H9 (cell line): ENCODE data around the gene SCN8A. TPM values are rescaled to one million over a fixed set of nuclear protein-coding genes. Genes with fewer than 3 reads are reported as not detected.

Experiments used
- DNase-seq: peaks from one replicate; pipeline ENCODE4 v3.0.0-alpha.2; 2017
- H2AFZ ChIP-seq: one replicate; pipeline ENCODE4 v1.6.1; 2013; ENCODE audit warnings: mild to moderate bottlenecking, low read length, control low read depth, moderate library complexity
- H2AK5ac ChIP-seq: 2 replicates; pipeline ENCODE4 v1.6.1; 2013; ENCODE audit warnings: low read length, control low read depth, mixed read lengths; ENCODE audit not compliant: insufficient read length
- H2BK120ac ChIP-seq: one replicate; pipeline ENCODE4 v1.6.1; 2013; ENCODE audit warnings: low read depth, mild to moderate bottlenecking, low read length, control low read depth, inconsistent platforms; ENCODE audit not compliant: poor library complexity, severe bottlenecking
- H2BK12ac ChIP-seq: 2 replicates; pipeline ENCODE4 v1.6.1; 2013; ENCODE audit warnings: low read length, control low read depth, mixed read lengths, low read depth; ENCODE audit not compliant: insufficient read length
- H2BK15ac ChIP-seq: 2 replicates; pipeline ENCODE4 v1.6.1; 2013; ENCODE audit warnings: low read depth, low read length, control low read depth
- H2BK20ac ChIP-seq: one replicate; pipeline ENCODE4 v1.6.1; 2013; ENCODE audit warnings: low read depth, mild to moderate bottlenecking, low read length, control low read depth, inconsistent platforms; ENCODE audit not compliant: poor library complexity, severe bottlenecking
- H2BK5ac ChIP-seq: 2 replicates; pipeline ENCODE4 v1.6.1; 2013; ENCODE audit warnings: low read length, control low read depth, mixed read lengths; ENCODE audit not compliant: insufficient read length
- H3K14ac ChIP-seq: 2 replicates; pipeline ENCODE4 v1.6.1; 2013; ENCODE audit warnings: low read length, control low read depth; ENCODE audit not compliant: insufficient read depth
- H3K18ac ChIP-seq: 2 replicates; pipeline ENCODE4 v1.6.1; 2013; ENCODE audit warnings: low read depth, mild to moderate bottlenecking, mixed read lengths, low read length, control low read depth; ENCODE audit not compliant: insufficient read length
- H3K23ac ChIP-seq: 2 replicates; pipeline ENCODE4 v1.6.1; 2013; ENCODE audit warnings: low read length, control low read depth, mixed read lengths, low read depth; ENCODE audit not compliant: insufficient read length
- H3K23me2 ChIP-seq: 2 replicates; pipeline ENCODE4 v1.6.1; 2013; ENCODE audit warnings: low read depth, mild to moderate bottlenecking, mixed read lengths, low read length, control low read depth; ENCODE audit not compliant: insufficient read length, poor library complexity, severe bottlenecking
- H3K27ac ChIP-seq: 2 replicates; pipeline ENCODE4 v1.5.1; 2013; ENCODE audit warnings: low read length, control low read depth, mixed read lengths, low read depth; ENCODE audit not compliant: insufficient read length
- H3K27me3 ChIP-seq: 2 replicates; pipeline ENCODE4 v1.6.1; 2013; ENCODE audit warnings: low read length, control low read depth, inconsistent platforms; ENCODE audit not compliant: insufficient read depth
- H3K4ac ChIP-seq: 2 replicates; pipeline ENCODE4 v1.6.1; 2013; ENCODE audit warnings: low read depth, mild to moderate bottlenecking, control low read depth, inconsistent platforms, low read length, moderate library complexity
- H3K4me1 ChIP-seq: 2 replicates; pipeline ENCODE4 v1.6.1; 2013; ENCODE audit warnings: low read length, control low read depth, inconsistent platforms; ENCODE audit not compliant: insufficient read depth
- H3K4me2 ChIP-seq: 2 replicates; pipeline ENCODE4 v1.6.1; 2013; ENCODE audit warnings: low read length, control low read depth, mixed read lengths; ENCODE audit not compliant: insufficient read length, insufficient read depth
- H3K56ac ChIP-seq: 2 replicates; pipeline ENCODE4 v1.6.1; 2013; ENCODE audit warnings: low read depth, mild to moderate bottlenecking, mixed read lengths, low read length, control low read depth; ENCODE audit not compliant: insufficient read length
- H3K79me1 ChIP-seq: 2 replicates; pipeline ENCODE4 v1.6.1; 2013; ENCODE audit warnings: low read depth, mild to moderate bottlenecking, moderate library complexity, low read length, control low read depth, inconsistent platforms; ENCODE audit not compliant: insufficient read depth, poor library complexity, severe bottlenecking
- H3K79me2 ChIP-seq: 2 replicates; pipeline ENCODE4 v1.6.1; 2013; ENCODE audit warnings: low read length, control low read depth, inconsistent platforms; ENCODE audit not compliant: insufficient read depth
- H3K9ac ChIP-seq: 2 replicates; pipeline ENCODE4 v1.6.1; 2013; ENCODE audit warnings: low read length, control low read depth, mixed read lengths; ENCODE audit not compliant: insufficient read length; ENCODE audit errors: extremely low read depth
- H3K9me3 ChIP-seq: one replicate; pipeline ENCODE4 v1.6.1; 2013; ENCODE audit warnings: low read depth, low read length, inconsistent platforms; ENCODE audit not compliant: control insufficient read depth
- H3T11ph ChIP-seq: one replicate; pipeline ENCODE4 v1.6.1; 2013; ENCODE audit warnings: mild to moderate bottlenecking, low read length, control low read depth, inconsistent platforms
- H4K20me1 ChIP-seq: one replicate; pipeline ENCODE4 v1.6.1; 2013; ENCODE audit not compliant: control insufficient read depth, insufficient read length, insufficient read depth
- H4K5ac ChIP-seq: 2 replicates; pipeline ENCODE4 v1.6.1; 2013; ENCODE audit warnings: low read depth, mild to moderate bottlenecking, mixed read lengths, low read length, control low read depth; ENCODE audit not compliant: insufficient read length
- H4K8ac ChIP-seq: replicated peaks from 2 replicates; pipeline ENCODE4 v1.6.1; 2013; ENCODE audit warnings: low read length, control low read depth, mixed read lengths, low read depth; ENCODE audit not compliant: insufficient read length
- H4K91ac ChIP-seq: 2 replicates; pipeline ENCODE4 v1.6.1; 2013; ENCODE audit warnings: low read depth, mild to moderate bottlenecking, moderate library complexity, mixed read lengths, low read length, control low read depth; ENCODE audit not compliant: insufficient read length
- H3K27ac Mint-ChIP-seq, 3 experiments: 2 replicates in 2 of 3; 3 replicates in 1 of 3; pipeline ENCODE4 v1.8.0; 2020 to 2021; ENCODE audit warnings: mixed read lengths in 3 of 3, mild to moderate bottlenecking in 1 of 3, moderate library complexity in 1 of 3
- H3K27me3 Mint-ChIP-seq: 2 replicates; pipeline ENCODE4 v1.8.0; 2021; ENCODE audit warnings: low read depth, mild to moderate bottlenecking, moderate library complexity, mixed read lengths
- H3K36me3 Mint-ChIP-seq, 3 experiments: 2 replicates in 2 of 3; 3 replicates in 1 of 3; pipeline ENCODE4 v1.8.0; 2020 to 2021; ENCODE audit warnings: low read depth in 3 of 3, mixed read lengths in 3 of 3; ENCODE audit not compliant: insufficient read depth in 1 of 3
- H3K4me1 Mint-ChIP-seq, 2 experiments: 2 replicates each; pipeline ENCODE4 v1.8.0; 2020; ENCODE audit warnings: mixed read lengths in 2 of 2
- H3K4me3 Mint-ChIP-seq, 2 experiments: 2 replicates in 1 of 2; 3 replicates in 1 of 2; pipeline ENCODE4 v1.8.0; 2020 to 2021; ENCODE audit warnings: mild to moderate bottlenecking in 2 of 2, mixed read lengths in 2 of 2, moderate library complexity in 1 of 2
- H3K9me3 Mint-ChIP-seq, 2 experiments: 2 replicates in 1 of 2; 3 replicates in 1 of 2; pipeline ENCODE4 v1.8.0; 2020; ENCODE audit warnings: mild to moderate bottlenecking in 2 of 2, mixed read lengths in 2 of 2, moderate library complexity in 1 of 2
- CTCF ChIP-seq: fragments of 200-600 bp; sonication (generic); conservative IDR thresholded peaks from 3 replicates; pipeline ENCODE4 v1.8.0; 2021; ENCODE audit warnings: antibody characterized with exemption, mild to moderate bottlenecking
- WGBS: extraction: QIAGEN DNeasy Blood & Tissue Kit; methylation state at CpG from one replicate; pipeline ENCODE4 v1.1.7; 2013; ENCODE audit warnings: missing lambda C conversion rate, low lambda C conversion rate, mixed read lengths; ENCODE audit not compliant: insufficient read length; ENCODE audit errors: extremely low coverage; 5-methylcytosine and 5-hydroxymethylcytosine counted together
- total RNA-seq: library from RNA; stranded (reverse); gene quantifications from 2 replicates; pipeline ENCODE4 v1.2.1, GENCODE V29; 2021

The SCN8A gene
- total RNA-seq, 1 experiment from 2014 or later: 15.2 TPM

- no peak for DNase-seq
- H3K23me2 ChIP-seq: peaks cover 25% of the 10 kb centered on the region
- no peak overlapping the region for H4K5ac ChIP-seq
- no peak overlapping the region for H2BK15ac ChIP-seq
- WGBS: no CpG with 5 or more reads among the region's 8 CpGs
- H3K27ac ChIP-seq: no peak overlapping the region
- no peak overlapping the region for H2AFZ ChIP-seq
- no peak overlapping the region for H3T11ph ChIP-seq
- TF ChIP-seq CTCF: no peak
- no peak overlapping the region for H3K56ac ChIP-seq
- H3K4me1 ChIP-seq: no peaks in the 10 kb centered on the region; the same call in 1 of the 2 replicates
- no peak overlapping the region for H3K14ac ChIP-seq
- no peaks in the 10 kb centered on the region for H3K79me1 ChIP-seq
- H2BK5ac ChIP-seq: no peak overlapping the region
- H2BK20ac ChIP-seq: no peak overlapping the region
- H4K20me1 ChIP-seq: no peaks in the 10 kb centered on the region
- no peak overlapping the region for H4K8ac ChIP-seq
- no peak overlapping the region for H2AK5ac ChIP-seq
- no peak overlapping the region for H3K4me2 ChIP-seq
- Mint-ChIP-seq H3K27ac (no peak overlapping the region; a peak in 1 of 7 replicates), H3K4me3 (peak overlapping the region in 1 of 2 experiments; percentile 12; a peak in 1 of 5 replicates), H3K9me3 (no peaks in the 10 kb centered on the region; a peak in 1 of 5 replicates), H3K36me3 (peaks cover 0 to 2% (median 0%) of the 10 kb centered on the region in 3 experiments; a peak in 2 of 7 replicates), H3K4me1 (peaks cover 40 to 55% of the 10 kb centered on the region in 2 experiments), H3K27me3 (peaks cover 55% of the 10 kb centered on the region)
- H3K9ac ChIP-seq: no peak overlapping the region
- no peak overlapping the region for H2BK120ac ChIP-seq
- no peaks in the 10 kb centered on the region for H3K9me3 ChIP-seq
- no peak overlapping the region for H3K4ac ChIP-seq
- peaks cover 23% of the 10 kb centered on the region; the same call in 1 of the 2 replicates for H3K27me3 ChIP-seq
- H3K18ac ChIP-seq: no peak overlapping the region
- no peak overlapping the region for H2BK12ac ChIP-seq
- H4K91ac ChIP-seq: no peak overlapping the region
- no peaks in the 10 kb centered on the region for H3K79me2 ChIP-seq
- H3K23ac ChIP-seq: no peak overlapping the region
These were observed 260.5 kb downstream of the SCN8A start for GRCh38 chr12:51851413-51852124.
